Ishikawa (cell line): ENCODE measurements around the gene MAGEA3.

ENCODE experiments used
- CEBPB ChIP-seq: IDR thresholded peaks from 2 replicates; pipeline ENCODE4 v1.6.1; 2012
- CREB1 ChIP-seq: IDR thresholded peaks from 2 replicates; pipeline ENCODE4 v1.6.1; 2012; ENCODE audit warnings: low read depth
- EGR1 ChIP-seq: IDR thresholded peaks from 2 replicates; pipeline ENCODE4 v1.6.1; 2012
- EP300 ChIP-seq: IDR thresholded peaks from 2 replicates; pipeline ENCODE4 v1.6.1; 2012; ENCODE audit warnings: borderline replicate concordance
- RAD21 ChIP-seq: IDR thresholded peaks from 2 replicates; pipeline ENCODE4 v1.6.1; 2012; ENCODE audit warnings: low read depth
- USF1 ChIP-seq: IDR thresholded peaks from 2 replicates; pipeline ENCODE4 v1.6.1; 2012
- YY1 ChIP-seq: IDR thresholded peaks from 2 replicates; pipeline ENCODE4 v1.6.1; 2012; ENCODE audit warnings: low read depth
- TF ChIP-seq, protein P1 (sequence below): IDR thresholded peaks from 2 replicates; pipeline ENCODE4 v1.6.1; 2012

- no peak for TF ChIP-seq EP300
- no peak for TF ChIP-seq CEBPB
- TF ChIP-seq, protein P1, sequence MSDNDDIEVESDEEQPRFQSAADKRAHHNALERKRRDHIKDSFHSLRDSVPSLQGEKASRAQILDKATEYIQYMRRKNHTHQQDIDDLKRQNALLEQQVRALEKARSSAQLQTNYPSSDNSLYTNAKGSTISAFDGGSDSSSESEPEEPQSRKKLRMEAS, result no peak
- TF ChIP-seq YY1, result no peak
- no peak for TF ChIP-seq RAD21
- no peak for TF ChIP-seq CREB1
- no peak for TF ChIP-seq USF1
- no peak for TF ChIP-seq EGR1
These were observed 26.8 kb downstream of the MAGEA3 start for GRCh38 chrX:152725409-152725808.
